Dermis blood vessel endothelial cell (primary cell): Measurements from ENCODE around the gene SORT1. TPM values are rescaled to one million over a fixed set of nuclear protein-coding genes. Genes with fewer than 3 reads are reported as not detected.

Source experiments
- DNase-seq: peaks from one replicate; pipeline ENCODE4 v3.0.0; 2010
- total RNA-seq: library from RNA; depleted of rRNA; stranded (reverse); fragments of >200 nt; gene quantifications from 2 replicates; pipeline ENCODE4 v1.2.3, GENCODE V29; 2014

SORT1 gene
- total RNA-seq, 1 donor from 2014 or later, result 16.7 TPM

DNA sequence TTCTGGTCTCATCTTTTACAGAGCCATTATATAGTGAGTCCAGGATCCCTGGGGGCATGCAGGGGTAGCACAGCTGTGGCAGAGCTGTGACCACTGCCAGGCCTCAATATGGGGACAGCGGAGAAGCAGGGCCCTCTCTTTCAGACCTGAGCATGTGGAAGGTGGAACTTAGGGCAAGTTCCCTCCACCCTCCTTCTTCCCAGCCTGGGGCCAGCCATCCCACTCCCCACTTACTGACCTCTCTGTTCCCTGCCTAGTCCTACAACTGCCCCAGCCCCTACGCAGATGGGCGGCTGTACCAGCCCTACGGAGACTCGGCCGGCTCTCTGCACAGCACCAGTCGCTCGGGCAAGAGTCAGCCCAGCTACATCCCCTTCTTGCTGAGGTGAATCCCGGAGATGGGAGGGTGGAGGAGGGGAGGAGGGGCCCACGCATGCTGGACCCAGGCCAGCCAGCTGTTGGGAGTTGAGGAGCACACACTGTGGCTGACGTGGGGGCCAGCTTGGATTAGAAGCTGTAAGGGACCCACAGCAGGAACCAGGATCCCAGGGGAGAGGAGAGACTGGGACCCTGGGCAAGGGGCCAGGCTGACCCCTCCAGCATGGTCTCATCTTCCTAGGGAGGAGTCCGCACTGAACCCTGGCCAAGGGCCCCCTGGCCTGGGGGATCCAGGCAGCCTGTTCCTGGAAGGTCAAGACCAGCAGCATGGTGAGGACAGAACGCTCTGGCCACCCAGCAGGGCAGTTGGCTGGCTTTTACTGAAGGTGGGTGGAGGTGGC lies 125.5 kb downstream of the SORT1 start:
- no peak for DNase-seq

DNA sequence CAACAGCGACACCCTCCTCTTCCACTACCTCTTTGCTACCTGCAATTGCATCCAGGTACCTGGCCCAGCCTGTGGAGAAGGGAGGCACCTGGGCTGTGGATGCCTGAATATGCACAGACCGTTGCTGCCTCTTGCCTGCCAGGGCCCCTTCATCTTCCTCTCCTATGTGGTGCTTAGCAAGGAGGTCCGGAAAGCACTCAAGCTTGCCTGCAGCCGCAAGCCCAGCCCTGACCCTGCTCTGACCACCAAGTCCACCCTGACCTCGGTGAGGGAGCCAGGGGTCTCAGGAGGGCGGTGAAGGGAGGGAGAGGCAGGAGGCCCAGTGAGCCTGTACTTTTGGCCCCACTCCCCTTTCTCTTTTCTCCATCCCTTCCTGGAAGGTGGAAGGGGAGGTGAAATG lies 126.3 kb downstream of the SORT1 start:
- no peak for DNase-seq

GRCh38 chr1:109270623-109271317 lies 126.9 kb downstream of the SORT1 start:
- no peak for DNase-seq

GRCh38 chr1:109269981-109270622 lies 127.6 kb downstream of the SORT1 start:
- DNase-seq, result no peak

DNA sequence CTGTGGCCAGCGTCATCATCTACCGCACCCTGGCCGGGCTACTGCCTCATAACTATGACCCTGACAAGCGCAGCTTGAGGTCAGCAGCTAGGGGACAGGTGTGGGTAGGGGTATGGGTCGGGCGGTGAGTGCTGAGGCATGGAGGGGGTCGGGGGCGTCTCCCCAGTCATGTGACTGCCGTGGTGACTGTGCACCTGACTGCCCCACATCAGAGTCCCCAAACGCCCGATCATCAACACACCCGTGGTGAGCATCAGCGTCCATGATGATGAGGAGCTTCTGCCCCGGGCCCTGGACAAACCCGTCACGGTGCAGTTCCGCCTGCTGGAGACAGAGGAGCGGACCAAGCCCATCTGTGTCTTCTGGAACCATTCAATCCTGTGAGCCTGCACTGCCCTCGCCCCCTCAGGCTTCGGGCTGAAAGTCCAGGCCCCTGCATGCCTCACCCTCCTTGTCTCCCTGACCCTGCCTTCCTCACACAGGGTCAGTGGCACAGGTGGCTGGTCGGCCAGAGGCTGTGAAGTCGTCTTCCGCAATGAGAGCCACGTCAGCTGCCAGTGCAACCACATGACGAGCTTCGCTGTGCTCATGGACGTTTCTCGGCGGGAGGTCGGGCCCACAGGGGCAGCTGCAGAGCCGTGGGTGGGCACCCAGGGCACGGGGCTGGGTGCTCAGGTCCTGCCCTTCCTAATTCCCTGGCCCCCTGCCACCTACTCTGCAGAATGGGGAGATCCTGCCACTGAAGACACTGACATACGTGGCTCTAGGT lies 128.3 kb downstream of the SORT1 start:
- DNase-seq, result no peak

DNA sequence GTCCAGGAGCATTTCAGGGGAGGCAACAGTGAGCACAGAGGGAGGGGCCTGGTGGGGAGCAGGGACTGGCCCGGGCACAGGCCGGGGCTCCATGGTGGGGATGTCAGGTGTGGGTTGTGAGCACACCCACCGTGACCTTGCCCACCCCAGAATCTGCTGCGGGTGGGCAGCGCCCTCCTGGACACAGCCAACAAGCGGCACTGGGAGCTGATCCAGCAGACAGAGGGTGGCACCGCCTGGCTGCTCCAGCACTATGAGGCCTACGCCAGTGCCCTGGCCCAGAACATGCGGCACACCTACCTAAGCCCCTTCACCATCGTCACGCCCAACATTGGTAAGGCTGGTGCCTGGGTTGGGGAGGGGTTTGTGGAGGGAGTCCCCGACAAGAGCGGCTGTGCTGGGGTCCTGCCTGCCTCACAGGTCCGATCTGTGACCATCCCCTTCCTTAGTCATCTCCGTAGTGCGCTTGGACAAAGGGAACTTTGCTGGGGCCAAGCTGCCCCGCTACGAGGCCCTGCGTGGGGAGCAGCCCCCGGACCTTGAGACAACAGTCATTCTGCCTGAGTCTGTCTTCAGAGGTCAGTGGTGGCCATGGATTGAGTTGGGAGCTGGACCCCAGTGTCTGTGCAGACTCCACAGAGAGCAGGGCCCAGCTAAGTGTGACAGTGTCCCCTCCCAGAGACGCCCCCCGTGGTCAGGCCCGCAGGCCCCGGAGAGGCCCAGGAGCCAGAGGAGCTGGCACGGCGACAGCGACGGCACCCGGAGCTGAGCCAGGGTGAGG lies 129.1 kb downstream of the SORT1 start:
- no peak for DNase-seq

- DNase-seq, result no peak
These were observed 129.9 kb downstream of the SORT1 start for GRCh38 chr1:109267743-109268300.

DNA sequence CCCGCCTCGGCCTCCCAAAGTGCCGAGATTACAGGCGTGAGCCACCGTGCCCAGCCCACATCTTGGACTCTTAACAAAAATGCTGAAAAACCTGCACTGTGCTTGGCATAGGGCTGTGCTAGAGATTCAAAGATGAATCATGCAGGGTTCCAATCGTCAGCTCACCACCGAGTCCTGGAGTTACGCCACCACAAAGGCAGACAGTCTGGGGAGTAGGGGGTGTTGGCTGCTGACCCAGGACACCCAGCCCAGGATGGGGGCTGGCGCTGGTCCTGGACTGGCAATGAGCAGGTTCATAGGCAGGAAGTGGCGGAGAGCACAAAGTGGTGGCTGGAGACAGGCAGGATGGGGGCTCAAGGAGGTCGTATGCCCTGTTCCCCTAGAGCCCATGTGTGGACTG lies 130.8 kb downstream of the SORT1 start:
- no peak for DNase-seq

- DNase-seq, result no peak
These were observed 131.9 kb downstream of the SORT1 start for GRCh38 chr1:109265741-109266330.

- DNase-seq, result no peak
These were observed 132.7 kb downstream of the SORT1 start for GRCh38 chr1:109265016-109265415.

DNA sequence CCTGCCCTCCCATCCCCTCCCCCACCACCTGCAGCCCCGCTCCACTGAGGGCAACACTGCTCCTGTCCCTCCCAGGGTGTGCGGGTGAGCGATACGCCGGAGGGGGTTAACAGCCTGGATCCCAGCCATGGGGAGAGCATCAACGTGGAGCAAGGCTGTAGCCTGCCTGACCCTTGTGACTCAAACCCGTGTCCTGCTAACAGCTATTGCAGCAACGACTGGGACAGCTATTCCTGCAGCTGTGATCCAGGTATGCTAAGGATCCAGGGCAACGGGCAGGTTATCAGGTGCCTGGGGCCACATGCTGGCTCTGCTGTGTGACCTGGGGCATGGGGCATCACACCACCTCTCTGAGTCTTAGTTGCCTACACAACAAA lies 133.4 kb downstream of the SORT1 start:
- no peak for DNase-seq

DNA sequence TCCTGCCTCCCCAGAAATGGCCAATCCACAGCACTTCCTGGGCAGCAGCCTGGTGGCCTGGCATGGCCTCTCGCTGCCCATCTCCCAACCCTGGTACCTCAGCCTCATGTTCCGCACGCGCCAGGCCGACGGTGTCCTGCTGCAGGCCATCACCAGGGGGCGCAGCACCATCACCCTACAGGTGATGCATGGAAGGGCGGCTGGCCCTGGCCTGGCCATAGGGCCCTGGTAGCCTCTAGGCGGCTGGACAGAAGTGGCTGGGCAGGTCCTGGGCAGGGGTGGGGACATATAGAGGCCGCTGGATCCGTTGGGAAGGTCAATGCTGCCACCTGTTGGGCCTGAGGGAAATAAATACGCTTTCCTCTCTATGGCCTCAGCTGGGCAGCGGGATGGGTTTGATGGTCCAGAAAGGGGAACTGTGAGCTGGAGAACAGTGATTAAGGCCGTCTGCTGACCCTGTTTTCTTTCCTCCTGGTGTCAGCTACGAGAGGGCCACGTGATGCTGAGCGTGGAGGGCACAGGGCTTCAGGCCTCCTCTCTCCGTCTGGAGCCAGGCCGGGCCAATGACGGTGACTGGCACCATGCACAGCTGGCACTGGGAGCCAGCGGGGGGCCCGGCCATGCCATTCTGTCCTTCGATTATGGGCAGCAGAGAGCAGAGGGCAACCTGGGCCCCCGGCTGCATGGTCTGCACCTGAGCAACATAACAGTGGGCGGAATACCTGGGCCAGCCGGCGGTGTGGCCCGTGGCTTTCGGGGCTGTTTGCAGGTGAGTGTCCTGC lies 133.9 kb downstream of the SORT1 start:
- peak; percentile 96 for DNase-seq

DNA sequence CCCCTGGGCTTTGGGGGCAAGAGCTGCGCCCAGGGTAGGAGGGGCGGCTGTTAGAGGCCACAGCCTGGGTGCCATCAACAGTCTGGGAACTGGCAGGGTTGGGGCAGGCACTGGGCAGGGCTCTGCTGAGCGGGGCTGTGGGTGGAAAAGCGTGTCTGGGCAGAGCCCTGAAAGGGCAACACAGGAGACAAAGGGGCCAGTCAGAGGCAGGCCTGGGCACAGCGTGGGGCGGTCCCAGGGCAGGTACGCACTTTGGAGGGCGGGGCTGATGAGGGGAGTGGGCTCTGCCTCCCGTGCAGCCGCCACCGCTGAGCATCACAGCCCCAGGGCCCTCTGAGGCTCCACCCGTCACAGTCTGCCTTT lies 134.5 kb downstream of the SORT1 start:
- no peak for DNase-seq

- no peak for DNase-seq
These were observed 135.3 kb downstream of the SORT1 start for GRCh38 chr1:109262231-109263055.

DNA sequence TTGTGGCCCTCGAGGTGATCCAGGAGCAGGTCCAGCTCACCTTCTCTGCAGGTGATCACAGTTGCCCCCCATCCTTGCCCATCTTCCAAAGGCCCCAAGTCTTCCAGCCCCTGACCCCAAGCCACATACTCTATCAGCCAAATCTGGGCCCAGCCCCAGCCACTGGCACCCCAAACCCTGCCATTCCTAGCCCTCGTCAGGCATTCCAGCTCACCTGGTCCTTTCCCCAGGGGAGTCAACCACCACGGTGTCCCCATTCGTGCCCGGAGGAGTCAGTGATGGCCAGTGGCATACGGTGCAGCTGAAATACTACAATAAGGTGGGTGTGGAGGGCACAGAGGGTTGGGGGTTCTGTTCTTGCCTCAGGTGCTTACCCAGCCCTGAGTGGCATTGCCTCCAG lies 136.1 kb downstream of the SORT1 start:
- DNase-seq, result no peak

DNA sequence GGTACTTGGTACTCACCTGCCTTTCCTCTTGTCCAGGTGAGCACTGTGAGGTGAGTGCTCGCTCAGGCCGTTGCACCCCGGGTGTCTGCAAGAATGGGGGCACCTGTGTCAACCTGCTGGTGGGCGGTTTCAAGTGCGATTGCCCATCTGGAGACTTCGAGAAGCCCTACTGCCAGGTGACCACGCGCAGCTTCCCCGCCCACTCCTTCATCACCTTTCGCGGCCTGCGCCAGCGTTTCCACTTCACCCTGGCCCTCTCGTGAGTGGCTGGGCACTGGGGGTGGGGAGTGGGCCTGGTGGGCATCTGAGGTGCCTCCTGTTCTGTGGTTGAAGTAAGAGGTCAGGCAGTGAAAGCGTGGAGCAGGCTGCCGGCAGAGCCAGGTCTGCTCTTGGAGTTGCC lies 136.7 kb downstream of the SORT1 start:
- DNase-seq, result no peak

DNA sequence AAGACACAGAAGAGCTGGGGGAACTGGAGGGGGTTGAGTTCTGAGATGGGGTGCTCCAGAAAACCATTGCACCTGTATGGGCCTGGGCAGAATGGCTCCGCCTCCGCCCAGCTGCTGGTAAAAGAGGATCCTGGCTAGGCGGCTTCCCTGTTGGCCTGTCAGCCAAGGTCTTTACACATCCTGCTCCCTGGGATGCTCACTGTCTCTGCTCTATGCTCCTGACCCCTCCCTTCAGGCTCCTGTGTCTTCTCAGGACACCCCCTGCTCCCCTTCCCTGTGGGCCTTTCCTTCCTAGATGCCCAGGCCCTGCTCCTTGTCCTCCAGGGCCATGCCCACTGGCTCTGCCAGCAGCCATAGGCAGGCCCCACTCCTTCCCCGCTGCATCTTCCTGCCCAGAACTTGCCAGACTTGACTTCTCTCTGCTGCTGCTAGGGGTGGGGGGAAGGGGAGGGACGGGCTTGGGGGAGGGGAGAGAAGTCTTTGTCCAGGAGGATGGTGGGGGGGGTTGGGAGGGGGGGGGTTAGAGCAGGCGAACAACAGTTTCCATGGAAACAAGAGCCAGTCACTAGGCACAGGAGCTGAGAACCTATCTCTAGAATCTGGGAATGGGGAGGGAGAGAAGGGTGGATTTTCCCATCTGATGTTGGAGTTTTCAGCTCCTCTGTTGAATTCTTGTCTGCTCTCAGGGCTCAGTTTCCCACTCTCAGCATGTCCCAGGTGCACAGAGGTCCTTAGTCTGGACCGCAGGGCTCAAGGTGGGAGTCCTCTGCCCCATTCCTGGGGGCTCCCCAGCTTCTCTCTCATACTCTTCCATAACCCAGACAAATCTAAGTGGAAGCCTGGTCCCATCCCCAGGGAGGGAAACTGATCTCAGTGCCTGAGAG lies 137.8 kb downstream of the SORT1 start:
- no peak for DNase-seq
